Esophagus squamous epithelium (tissue), 4 donors: ENCODE results near the gene SRGAP1.

Experiments
- POLR2A ChIP-seq, 4 donors: fragments of 450-650 bp; IDR thresholded peaks; one replicate each; pipeline ENCODE4 v1.6.1; 2017; ENCODE audit warnings: antibody characterized with exemption in 4 of 4, mild to moderate bottlenecking in 4 of 4, moderate library complexity in 3 of 4
- TF ChIP-seq, protein P1 (sequence below), 6 experiments: fragments of 450-650 bp in 4 of 6; fragments of 200-600 bp in 2 of 6; sonication (generic) in 2 of 6; IDR thresholded peaks; one replicate each; pipeline ENCODE4 v1.5.1; 2016 to 2019; ENCODE audit warnings: antibody characterized with exemption in 6 of 6, mild to moderate bottlenecking in 4 of 6, moderate library complexity in 4 of 6

DNA sequence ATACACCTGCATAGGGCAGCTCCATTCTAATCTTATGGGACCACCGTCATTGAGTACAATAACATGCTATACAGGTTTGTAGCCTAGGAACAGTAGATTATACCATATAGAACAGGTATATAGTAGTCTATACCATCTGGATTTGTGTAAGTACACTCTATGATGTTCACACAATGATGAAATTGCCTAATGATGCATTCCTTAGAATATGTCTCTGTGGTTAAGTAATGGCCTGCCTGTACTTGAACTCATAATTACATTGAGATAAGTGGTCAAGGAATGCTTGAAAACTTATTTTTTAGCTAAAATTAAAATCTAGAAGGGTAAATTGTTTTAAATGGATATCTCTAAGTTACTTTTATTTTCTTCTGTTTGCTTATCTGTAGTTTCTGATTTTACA, 152.7 kb downstream of the SRGAP1 start:
- TF ChIP-seq, protein P1, sequence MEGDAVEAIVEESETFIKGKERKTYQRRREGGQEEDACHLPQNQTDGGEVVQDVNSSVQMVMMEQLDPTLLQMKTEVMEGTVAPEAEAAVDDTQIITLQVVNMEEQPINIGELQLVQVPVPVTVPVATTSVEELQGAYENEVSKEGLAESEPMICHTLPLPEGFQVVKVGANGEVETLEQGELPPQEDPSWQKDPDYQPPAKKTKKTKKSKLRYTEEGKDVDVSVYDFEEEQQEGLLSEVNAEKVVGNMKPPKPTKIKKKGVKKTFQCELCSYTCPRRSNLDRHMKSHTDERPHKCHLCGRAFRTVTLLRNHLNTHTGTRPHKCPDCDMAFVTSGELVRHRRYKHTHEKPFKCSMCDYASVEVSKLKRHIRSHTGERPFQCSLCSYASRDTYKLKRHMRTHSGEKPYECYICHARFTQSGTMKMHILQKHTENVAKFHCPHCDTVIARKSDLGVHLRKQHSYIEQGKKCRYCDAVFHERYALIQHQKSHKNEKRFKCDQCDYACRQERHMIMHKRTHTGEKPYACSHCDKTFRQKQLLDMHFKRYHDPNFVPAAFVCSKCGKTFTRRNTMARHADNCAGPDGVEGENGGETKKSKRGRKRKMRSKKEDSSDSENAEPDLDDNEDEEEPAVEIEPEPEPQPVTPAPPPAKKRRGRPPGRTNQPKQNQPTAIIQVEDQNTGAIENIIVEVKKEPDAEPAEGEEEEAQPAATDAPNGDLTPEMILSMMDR (IDR thresholded peaks at IDR 0.05) = no peak
- TF ChIP-seq POLR2A (IDR thresholded peaks at IDR 0.05) = no peak
